ENCODE measurements around the gene AMOTL2.

AMOTL2 gene
- total RNA-seq: 0.06 to 0.22 reads per million in 2 experiments

DNA sequence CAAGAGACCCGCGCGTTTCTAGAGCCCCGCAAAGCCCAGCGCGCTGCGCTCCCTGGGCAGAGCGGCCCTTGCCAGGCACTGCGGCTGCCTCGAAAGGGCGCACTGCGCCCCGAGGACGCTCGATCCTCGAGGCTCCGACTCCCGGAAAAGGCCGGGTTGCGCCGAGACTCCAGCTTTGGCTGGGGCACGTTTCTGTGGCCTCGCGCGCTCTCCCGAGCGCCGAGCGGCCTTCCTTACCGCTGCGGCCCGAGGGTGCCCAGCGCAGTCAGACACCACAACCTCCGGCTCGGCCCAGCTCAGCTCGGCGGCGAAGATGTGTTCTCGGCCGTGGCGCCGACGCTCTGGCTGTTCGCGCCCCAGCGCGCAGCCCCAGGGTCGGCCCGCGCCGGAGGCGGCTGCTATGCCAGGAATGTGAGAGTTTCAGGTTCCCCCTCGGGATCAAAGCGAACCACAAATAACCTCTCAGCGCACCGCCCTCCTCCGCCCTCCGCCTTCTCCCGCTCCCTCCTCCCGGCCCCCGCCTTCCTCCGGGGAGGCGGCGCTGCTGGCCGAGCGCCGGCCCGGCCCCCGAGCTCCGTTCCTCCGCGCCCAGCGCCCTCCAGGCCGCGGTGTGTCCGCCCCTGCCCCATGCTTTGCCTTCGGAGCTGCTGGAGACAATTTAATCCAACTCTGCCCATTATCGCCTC is at the start of gene AMOTL2:
AMOTL2 (minus strand) TSS at position 343 of the 686 bp plus-strand sequence. CDS start 3,014 bp downstream, outside the sequence.
- no peak for DNase-seq (ENCODE audit: low read depth)

DNA sequence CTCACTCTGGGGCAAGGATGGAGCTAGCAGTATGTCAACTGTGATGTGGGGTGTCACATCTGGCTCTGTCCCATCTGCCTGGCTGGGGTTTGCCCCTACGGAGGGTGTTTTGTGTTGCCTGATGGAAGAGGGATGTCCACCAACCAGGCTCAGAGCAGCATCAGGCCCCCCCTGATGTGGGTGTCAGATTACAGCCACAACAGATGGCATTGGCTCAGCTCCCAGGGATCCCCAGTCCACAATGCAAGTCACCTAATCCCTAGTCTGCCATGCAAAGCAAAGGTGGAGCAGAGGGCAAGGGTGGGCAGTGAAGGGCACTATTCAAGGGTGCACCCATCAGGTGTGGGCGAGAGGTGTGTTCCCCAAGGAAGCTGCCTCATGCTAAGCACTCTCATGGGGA is 48.9 kb upstream of the AMOTL2 start:
- no peak for DNase-seq (ENCODE audit: low read depth)

DNA sequence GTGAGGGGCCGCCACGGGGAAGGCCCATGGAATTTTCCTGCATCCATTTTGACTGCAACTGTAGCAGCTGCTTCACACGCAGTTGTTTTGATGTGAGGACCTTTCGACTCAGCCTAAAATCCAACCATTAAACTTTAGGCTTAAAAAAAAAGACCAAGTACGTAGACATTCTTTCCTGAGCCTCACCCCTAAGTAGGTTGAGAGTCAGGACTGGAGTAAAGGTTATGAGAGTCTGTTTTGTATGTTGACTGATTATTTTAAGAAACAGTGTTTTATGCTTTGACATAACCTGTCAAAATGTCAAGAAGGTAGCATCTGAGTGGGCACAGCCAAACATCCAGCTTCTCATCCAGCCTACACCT is 45.7 kb upstream of the AMOTL2 start:
- DNase-seq (ENCODE audit: low read depth): no peak

DNA sequence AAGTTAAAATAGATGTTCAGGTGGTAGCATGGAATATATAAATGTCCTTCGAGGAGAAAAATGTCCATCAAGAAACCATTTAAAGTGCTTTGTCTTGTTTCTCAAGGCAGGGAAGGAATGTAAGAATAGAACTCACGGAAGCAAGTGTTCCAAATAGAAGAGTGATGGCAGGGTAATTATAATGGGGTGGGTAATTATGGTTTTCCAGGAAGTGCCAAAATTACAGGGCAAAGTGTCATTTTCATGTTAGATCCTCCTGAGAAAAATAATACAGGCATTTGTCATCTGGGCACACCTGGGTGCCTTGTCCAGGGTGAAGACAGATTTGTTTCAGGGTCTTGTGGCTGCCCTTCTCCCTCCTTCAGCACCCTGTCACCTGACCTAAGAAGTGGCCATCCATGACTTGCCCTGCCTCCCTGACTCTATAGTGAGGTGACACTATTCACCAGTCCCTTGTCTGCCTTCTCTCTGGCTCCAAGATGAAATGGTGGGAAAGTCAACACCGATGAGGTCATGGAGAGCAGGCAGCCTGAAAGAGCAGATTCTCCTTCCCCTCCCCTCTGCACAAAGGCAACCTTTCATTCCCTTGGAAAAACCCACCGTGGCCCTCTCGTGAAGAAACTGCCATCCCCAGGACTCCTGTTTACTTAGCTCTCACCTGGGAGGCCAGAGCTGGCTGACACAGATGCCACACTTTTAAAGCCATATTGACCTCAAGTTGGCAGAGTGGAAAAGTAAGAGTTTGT is 45.1 kb upstream of the AMOTL2 start:
- DNase-seq (ENCODE audit: low read depth): no peak

DNA sequence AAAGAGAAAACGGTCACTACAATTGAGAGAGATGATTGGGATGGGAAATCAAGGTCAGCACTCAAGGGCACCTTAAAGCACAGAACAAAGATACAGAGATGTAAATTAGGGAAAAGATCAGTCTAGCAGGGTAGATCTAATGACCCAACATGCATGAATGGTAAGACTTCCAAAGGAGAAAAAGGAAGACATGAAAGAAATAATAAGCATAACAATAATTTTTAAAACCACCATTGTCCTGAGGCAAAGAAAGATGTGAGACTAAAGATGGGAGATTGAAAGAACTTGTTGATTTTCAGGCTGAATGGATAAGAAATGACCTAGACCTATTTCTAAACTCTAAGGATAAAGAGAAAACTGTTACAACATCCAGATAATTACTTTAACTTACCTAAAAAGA is 34.8 kb upstream of the AMOTL2 start:
- DNase-seq (ENCODE audit: low read depth): no peak

DNA sequence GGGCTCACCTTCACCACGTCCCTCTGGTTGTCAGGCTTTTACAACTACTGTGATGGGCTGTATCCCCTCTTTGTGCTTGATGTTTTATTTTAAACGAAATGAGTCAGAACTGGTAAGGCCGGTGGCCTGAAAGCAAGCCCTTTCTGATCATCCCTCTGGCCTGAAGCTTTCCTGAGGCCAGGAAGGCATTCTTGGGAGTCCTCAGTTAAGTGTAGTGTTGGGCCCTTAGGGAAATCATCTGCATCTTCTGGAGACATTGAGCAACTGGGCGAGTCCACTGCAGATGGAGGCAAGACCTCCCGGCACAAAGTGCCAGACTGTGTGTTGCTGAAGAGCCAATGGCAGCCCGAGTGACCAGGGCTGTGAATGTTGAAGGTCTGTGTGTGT is 33.0 kb upstream of the AMOTL2 start:
- DNase-seq (ENCODE audit: low read depth): no peak

DNA sequence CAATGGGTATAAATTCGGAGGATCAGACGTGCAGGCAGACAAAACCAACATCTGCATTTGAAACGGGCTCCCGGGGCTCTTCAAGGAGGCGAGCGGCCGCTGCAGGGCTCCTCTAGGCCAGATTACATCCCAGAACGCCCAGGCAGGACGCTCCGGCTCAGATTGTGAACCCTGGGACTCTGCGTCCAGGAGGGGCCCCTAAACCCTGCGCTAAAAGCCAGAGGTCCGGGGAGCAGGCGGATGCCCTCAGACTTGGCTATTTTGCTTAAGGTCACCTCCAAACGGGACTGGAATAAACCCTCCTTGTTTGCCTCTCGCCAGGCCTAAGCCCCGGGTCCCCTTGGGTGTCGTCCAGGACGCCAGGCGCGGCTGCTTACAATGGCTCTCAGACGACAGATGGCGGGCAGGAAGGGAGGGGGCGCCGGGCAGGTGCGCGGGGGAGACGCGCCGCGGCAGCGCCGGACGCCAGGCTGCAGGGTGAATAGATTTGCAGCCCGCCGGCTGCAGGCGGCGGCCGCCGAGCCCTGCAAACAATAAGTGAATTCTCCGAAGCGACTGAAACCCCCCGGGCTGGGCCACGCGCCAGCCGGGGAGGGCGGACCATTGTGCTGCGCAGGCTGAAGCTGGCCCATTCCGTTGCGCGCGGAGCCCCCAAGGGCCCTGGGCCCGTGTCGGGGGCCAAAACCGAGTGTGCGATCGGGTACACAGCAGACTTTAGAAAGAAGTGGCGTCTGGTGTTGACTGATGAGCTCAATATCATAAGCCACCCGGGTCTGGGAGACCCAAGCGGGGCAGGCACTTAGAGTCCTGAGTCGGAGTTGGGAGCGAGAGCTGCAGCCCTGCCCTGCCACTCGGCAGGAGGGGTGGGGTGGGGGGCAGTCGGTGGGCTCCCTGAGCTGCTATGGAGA is 32.3 kb upstream of the AMOTL2 start:
- DNase-seq (ENCODE audit: low read depth): no peak

DNA sequence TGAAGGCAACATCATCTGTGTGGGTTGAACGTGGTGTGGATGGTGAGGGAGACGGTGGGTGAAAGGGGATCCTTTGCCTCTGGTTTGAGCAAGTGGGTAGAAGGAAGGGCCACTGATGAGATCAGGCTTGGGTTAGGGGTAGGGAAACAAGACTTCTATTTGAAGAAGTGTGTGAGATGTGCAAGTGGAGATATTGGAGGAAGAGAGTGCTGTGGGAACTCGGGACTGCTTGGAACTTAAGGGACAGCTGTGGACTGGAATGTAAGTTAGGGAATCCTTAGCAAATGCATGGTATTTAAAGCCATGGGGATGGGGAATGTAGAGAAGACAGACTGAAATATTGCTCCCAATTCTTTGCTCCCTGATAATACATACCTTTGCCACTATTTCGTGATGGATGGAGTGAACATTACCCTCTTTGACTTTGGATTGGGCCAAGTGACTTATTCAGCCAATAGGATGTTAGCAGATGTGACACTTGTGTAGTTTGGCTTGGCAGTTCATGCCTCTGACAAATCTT is 30.2 kb upstream of the AMOTL2 start:
- DNase-seq (ENCODE audit: low read depth): no peak

DNA sequence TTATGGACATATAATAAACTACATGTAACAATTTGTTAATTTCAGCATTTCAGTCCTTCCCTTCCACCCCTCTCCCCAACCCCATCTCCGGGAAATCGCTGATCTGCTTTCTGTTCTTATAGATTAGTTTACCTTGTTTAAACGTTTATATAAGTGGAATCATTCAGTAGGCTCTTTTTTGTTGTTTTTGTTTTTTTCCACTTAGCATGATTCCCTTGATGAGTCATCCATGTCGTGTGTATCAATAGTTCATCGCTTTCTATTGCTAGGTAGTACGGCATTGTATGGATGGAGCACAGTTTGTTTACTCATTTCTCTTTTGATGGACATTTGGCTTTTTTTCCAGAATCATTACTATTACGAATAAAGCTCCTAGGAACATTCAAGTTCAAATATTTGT is 23.5 kb upstream of the AMOTL2 start:
- DNase-seq (ENCODE audit: low read depth): no peak

DNA sequence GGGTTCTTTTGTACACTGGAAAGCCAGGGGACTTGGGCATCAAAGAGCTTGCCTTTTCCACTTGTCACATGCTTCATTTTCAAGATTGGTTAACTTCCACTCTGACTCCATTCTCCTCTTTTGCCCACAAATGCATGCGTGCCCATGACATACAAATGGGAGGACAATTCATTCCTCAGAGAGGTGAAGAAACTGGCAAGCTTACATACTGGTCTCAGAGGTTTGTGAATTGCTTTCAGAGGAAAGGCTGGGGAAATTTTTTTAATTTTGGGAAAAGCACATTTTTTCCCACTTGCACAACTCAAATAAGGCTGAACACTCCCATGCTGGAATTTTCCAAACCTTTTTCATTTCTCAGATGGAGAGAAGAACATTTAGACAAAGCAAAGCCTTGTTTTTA is 20.9 kb upstream of the AMOTL2 start:
- no peak for DNase-seq (ENCODE audit: low read depth)

DNA sequence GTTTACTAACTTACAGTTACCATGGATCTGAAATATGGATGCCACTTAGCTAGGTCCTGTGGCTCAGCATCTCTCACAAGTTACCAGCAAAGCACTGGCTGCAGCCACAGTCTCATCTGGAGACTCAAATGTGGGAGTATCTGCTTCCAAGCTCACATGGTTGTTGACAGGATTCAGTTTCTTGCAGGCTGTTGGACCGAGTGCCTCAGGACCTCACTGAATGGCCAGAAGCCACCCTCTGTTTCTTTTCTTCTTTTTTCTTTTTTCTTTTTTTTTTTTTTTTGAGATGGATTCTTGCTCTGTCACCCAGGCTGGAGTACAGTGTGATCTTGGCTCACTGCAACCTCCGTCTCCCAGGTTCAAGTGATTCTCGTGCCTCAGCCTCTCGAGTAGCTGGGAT is 20.1 kb upstream of the AMOTL2 start:
- no peak for DNase-seq (ENCODE audit: low read depth)

DNA sequence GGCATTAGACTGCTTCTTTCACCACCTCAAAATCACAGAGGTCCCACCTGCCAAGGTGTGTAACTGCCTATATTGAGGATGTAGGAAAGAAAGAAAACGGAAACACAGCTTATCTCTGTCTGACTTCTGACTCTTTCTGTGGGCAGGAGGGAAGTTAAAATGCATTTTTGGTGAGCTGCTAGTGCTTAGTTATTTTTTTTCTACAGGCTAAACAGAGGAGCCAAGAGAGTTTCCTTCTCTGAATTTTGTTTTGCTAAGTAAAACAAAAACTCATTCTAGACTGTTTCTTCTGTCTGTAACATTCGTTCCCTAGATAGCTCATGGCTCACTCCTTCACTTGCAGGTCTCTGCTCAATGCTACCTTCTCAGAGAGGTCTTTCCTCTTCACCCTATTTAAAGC is 18.8 kb upstream of the AMOTL2 start:
- no peak for DNase-seq (ENCODE audit: low read depth)

DNA sequence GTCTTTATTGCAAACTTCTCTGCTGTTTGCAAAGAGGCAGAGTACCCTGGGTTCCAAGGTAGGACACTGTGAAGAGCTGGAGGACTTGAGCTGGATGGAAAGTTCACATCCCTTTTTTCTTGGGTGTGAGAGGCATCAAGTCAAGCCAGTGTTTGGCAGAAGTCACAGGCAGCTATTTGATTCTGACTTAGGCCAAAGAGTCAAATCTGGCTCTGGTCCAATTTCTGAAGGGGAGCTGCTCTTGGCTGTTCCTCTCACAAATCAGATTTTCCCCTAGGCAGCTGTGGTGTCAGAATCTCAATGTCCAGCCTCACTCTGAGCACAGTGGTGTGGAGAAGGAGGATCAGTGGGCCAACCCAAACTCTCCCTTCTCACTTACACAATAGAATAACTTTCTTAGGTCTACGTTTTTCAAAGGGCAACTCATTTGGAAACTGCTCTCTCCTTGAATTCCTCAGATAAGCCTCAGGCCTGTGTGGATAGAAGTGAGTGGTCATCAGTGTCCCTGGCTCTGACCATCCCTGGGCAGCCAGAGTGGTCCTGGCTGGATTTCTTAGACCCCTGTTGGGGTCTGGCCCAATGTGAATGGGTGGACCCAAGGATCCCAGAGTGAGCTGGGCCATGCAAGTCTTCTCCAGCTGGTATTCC is 18.2 kb upstream of the AMOTL2 start:
- DNase-seq (ENCODE audit: low read depth): no peak

DNA sequence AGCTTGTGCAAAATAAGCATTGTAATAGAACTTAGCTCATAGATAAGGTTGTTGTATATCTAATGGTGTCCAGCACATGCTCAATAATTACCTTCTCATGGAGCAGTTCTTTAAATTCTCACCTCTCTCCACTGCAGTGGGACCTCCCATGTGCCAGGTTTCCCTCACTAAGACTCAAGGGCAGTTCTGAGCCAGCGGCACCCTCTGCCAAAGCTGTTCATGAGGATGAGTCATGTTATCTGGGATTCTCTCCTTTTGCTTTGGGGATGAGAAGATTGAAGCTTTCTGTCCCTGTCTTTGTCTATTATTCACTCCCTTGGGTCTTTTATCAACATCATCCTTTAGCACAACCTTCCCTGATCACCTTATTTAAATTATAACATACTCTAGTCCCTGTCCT is 15.6 kb upstream of the AMOTL2 start:
- DNase-seq (ENCODE audit: low read depth): no peak

DNA sequence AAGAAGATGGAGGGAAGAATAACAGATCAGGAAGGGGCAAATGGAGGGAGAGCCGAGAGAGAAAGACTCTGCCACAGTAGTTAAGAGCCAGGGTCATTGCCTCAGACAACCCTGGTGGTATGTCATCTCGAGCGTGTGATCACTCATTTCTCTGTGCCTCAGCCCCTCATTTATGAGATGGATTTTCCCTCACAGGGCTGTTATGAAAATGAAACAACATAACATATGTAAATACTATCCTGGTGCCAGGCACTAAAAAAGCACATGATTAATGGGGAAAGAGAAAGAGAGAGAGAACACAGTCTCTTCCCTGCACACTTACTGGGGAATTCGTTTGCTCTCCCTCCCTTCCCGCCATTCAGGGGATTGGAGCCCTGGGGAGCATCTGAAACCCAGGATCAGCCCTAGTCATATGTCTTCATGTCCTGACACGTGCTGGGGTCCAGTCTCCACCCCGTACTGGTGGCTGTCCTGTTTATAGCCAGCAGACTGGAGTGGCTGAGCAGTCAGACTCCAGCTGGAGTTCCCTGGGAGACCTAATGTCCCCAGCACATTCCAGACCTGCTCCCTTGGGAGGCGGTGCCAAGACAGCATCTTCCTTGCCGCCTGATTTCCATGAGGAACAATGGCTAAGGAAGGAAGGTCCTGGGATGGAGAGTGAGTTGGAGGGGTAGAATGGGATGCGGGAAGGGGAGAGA is 14.7 kb upstream of the AMOTL2 start:
- no peak for DNase-seq (ENCODE audit: low read depth)

DNA sequence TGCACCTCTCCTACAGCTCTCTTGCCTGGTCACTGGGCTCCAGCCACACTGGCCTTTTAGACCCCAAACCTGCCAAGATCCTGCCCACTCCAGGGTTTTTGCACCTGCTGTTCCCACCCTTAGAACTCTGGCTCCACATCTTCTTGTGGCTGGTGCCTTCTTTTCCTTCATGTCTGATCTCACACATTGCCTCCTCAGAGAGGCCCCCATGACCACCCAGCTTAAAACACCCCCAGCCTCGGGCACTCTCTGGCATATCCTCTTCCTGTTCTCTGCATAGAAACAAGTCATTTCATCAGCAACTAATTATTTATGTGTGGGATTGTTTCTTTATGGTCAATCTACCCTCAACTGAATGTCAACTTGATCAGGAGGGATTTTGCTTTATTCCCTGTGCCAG is 14.0 kb upstream of the AMOTL2 start:
- no peak for DNase-seq (ENCODE audit: low read depth)

DNA sequence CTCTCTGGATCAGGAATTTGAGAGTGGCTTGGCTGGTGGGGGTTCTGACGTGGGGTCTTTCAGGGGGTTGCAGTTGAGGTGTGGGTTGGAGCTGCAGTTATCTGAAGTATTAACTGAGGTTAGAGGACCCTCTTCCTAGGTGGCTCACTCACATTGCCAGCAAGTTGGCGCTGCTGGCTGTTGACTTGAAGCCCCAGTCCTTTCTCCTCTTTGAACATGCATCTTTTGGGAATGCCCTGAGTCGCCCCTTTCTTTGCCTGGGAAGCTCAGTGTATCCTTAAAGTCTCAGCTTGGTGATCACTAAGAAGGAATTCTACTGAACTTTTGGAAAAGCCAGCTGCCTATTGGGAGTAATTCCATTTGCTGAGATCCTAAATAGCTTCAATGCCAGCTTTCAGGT is 13.0 kb upstream of the AMOTL2 start:
- no peak for DNase-seq (ENCODE audit: low read depth)

DNA sequence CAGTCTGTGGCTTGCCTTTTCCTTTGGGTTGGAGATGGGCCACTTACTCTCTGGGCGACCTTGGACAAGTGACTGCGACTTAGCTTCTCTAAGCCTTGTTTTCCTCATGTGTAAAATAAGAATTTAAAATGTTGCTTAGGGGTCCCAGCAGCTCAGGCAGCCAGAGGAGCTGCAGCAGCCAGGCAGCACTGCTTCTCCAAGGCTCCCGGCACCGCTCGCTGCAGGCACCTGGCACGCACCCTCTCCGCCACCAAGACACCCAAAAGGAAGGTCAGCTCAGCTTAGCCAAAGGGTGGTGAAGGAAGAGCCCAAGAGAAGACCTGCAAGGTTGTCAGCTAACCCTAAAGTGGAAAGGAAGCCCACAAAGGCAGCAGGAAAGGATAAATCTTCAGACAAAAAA is 10.7 kb upstream of the AMOTL2 start:
- no peak for DNase-seq (ENCODE audit: low read depth)

DNA sequence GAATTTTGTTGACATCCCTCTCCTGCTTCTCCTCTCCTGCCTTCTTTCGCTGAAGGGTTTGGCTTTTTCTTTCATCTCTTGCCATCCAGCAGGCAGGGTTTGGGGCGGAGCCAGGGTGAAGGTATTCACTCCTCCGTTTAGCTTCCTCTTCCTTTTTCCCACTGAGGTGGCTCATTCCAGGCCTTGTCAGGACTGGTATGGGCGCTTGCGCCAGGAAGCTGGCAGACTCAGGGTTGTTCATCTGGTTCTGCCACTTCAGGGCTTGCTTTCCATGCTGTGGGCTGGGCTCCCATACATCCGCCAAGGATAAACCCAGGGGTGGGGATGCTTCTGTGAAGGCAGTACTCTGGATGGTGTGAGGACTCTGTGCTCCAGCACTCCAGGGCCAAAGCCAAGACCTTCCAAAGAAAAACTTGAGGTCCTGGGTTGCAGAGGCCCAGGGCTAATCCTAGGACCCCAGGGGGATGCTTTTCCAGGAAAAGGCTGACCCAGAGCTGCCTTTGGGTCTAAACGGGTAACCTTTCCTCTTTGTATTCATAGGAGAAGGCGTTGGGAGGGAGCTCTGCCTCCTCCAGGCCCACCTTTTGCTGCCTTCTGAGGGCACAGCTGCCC is 7.7 kb upstream of the AMOTL2 start:
- no peak for DNase-seq (ENCODE audit: low read depth)

DNA sequence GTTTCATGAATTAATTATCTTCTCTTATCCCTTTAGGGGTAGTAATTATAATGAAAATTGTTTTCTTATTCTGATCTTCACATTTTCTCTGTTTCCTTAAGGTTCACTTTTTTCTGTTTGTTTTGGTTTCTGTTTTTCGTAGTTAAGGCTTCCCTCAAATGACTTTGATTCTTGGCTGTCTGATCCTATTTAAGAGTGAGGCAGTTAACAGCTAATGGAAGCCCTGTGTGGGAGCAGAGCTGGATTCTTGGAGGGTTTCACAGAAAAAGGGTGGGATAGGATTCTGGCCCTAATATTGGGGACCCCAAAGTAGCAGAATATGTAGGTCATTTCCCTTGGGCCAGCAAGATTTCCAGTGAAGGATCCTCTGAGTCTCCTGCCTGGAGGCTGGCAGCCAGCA is 6.8 kb upstream of the AMOTL2 start:
- DNase-seq (ENCODE audit: low read depth): no peak

DNA sequence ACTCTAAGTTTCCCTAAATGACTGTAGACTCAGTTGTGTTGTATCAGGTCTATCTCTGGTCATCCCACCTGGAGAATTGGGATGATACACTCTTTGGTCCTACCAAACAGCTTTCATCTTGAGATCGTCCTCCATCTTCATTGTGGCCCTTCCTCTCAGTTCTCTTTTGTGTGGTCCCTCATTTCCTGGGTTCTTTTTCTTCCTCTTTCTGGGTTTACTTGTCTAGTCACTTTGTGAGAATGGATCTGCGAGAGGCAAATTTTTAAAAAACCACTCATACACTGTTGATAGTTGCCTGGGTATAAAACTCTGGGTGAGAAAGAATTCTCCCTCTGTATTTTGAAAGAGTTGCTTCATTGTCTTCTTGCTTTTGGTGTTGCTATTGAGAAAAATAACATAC is 6.0 kb upstream of the AMOTL2 start:
- DNase-seq (ENCODE audit: low read depth): no peak
